HepG2 (cell line): Measurements from ENCODE around the gene MAMDC2. TPM values are rescaled to one million over a fixed set of nuclear protein-coding genes. Genes with fewer than 3 reads are reported as not detected.

Experiments
- ATAC-seq: fragments of 200-7000 bp; cut with Tn5 transposase; 3 replicates; pipeline ENCODE4 v1.9.1; 2020; ENCODE audit warnings: mild to moderate bottlenecking, moderate library complexity
- BruUV-seq: library from RNA; stranded (reverse); fragments of 400-500 nt; replicated peaks from 2 replicates; lab custom pipeline; 2021; lab: Mats Ljungman, UMichigan
- CTCF ChIA-PET: fragments of 300-600 bp; formaldehyde crosslinking; extraction: SDS; loops from one replicate; lab custom pipeline; 2021; ENCODE audit warnings: low total read pairs, inconsistent platforms, low intra/inter-chr PET ratio; lab: Yijun Ruan, JAX
- POLR2A ChIA-PET: fragments of 350-600 bp; sonication (Branson Sonifier 250); formaldehyde crosslinking; loops from one replicate; lab custom pipeline; 2020; ENCODE audit warnings: antibody characterized with exemption, inconsistent platforms; lab: Yijun Ruan, JAX
- DNase-seq: peaks from one replicate; pipeline ENCODE4 v3.0.0-alpha.2; 2015; ENCODE audit warnings: low spot score
- FAIRE-seq: peaks from 3 replicates; lab custom pipeline; 2011; peaks lifted over from hg19 to GRCh38; lab: Jason Lieb, UNC
- H2AFZ ChIP-seq: one replicate; pipeline ENCODE4 v1.6.1; 2011; ENCODE audit warnings: low read length, inconsistent platforms
- H3K27ac ChIP-seq: fragments of 300-600 bp; 3 replicates; pipeline ENCODE4 v1.8.0; 2011; ENCODE audit warnings: mixed run types, mild to moderate bottlenecking, mixed read lengths, low read length, inconsistent platforms; ENCODE audit not compliant: insufficient read depth; ENCODE audit errors: extremely low read length
- H3K27me3 ChIP-seq, 2 experiments: fragments of 200-600 bp in 1 of 2; 2 replicates in 1 of 2; 3 replicates in 1 of 2; pipeline versions ENCODE4 v1.6.0 to v1.8.0; 2011; ENCODE audit warnings: low read length in 2 of 2, mild to moderate bottlenecking in 2 of 2, moderate library complexity in 2 of 2, inconsistent platforms in 1 of 2; ENCODE audit not compliant: insufficient read depth in 2 of 2, control insufficient read depth in 1 of 2
- H3K36me3 ChIP-seq, 2 experiments: fragments of 200-600 bp in 1 of 2; replicated peaks in 1 of 2; 2 replicates in 1 of 2; 3 replicates in 1 of 2; pipeline versions ENCODE4 v1.5.1 to v1.8.0; 2011; ENCODE audit warnings: low read length in 2 of 2, inconsistent platforms in 1 of 2; ENCODE audit not compliant: insufficient read depth in 2 of 2, control insufficient read depth in 1 of 2
- H3K4me1 ChIP-seq: 2 replicates; pipeline ENCODE4 v1.5.1; 2012; ENCODE audit warnings: low read length, inconsistent platforms; ENCODE audit not compliant: insufficient read depth
- H3K4me2 ChIP-seq: 2 replicates; pipeline ENCODE4 v1.6.0; 2011; ENCODE audit warnings: low read depth, low read length, inconsistent platforms
- H3K4me3 ChIP-seq, 3 experiments: fragments of 200-600 bp in 1 of 3; sonication (generic), shearing (Covaris generic) in 1 of 3; replicated peaks in 1 of 3; 2 replicates each; pipeline ENCODE4 v1.5.1; 2011 to 2016; ENCODE audit warnings: low read length in 3 of 3, inconsistent platforms in 2 of 3, low read depth in 2 of 3, mild to moderate bottlenecking in 2 of 3, control low read depth in 1 of 3, mixed read lengths in 1 of 3; ENCODE audit not compliant: insufficient read depth in 1 of 3
- H3K79me2 ChIP-seq: one replicate; pipeline ENCODE4 v1.6.1; 2011; ENCODE audit warnings: low read length, inconsistent platforms; ENCODE audit not compliant: insufficient read depth
- H3K9ac ChIP-seq: 2 replicates; pipeline ENCODE4 v1.6.0; 2011; ENCODE audit warnings: mild to moderate bottlenecking, low read depth, low read length, inconsistent platforms; ENCODE audit not compliant: insufficient read depth
- H3K9me3 ChIP-seq: 2 replicates; pipeline ENCODE4 v1.5.1; 2012; ENCODE audit warnings: mild to moderate bottlenecking, low read length
- H4K20me1 ChIP-seq: 2 replicates; pipeline ENCODE4 v1.6.0; 2011; ENCODE audit warnings: inconsistent platforms, mild to moderate bottlenecking, low read length, moderate library complexity; ENCODE audit not compliant: insufficient read depth
- ARID5B ChIP-seq: IDR thresholded peaks from 2 replicates; pipeline ENCODE4 v1.4.0; 2020; ENCODE audit warnings: mild to moderate bottlenecking, missing genetic modification reagents
- ATF4 ChIP-seq, 2 experiments: fragments of 450-650 bp in 1 of 2; sonication (generic) in 1 of 2; formaldehyde crosslinking; IDR thresholded peaks; 2 replicates each; pipeline versions ENCODE4 v1.5.0 to v1.8.0; 2020 to 2022; ENCODE audit warnings: mild to moderate bottlenecking in 1 of 2, missing genetic modification reagents in 1 of 2
- FOSL2 ChIP-seq: sonication (generic); formaldehyde crosslinking; IDR thresholded peaks from 2 replicates; pipeline ENCODE4 v1.4.0; 2020; ENCODE audit warnings: missing genetic modification reagents
- FOXP4 ChIP-seq: sonication (generic); formaldehyde crosslinking; IDR thresholded peaks from 2 replicates; pipeline ENCODE4 v1.4.0; 2020; ENCODE audit warnings: missing genetic modification reagents
- ZBTB42 ChIP-seq: sonication (generic); formaldehyde crosslinking; IDR thresholded peaks from 2 replicates; pipeline ENCODE4 v1.5.0; 2020; ENCODE audit warnings: mild to moderate bottlenecking, missing genetic modification reagents
- ZNF570 ChIP-seq: sonication (generic); formaldehyde crosslinking; IDR thresholded peaks from 2 replicates; pipeline ENCODE4 v1.4.0; 2020; ENCODE audit warnings: mild to moderate bottlenecking, missing genetic modification reagents, borderline replicate concordance
- ZSCAN5A ChIP-seq: sonication (generic); formaldehyde crosslinking; IDR thresholded peaks from 2 replicates; pipeline ENCODE4 v1.8.0; 2022; ENCODE audit warnings: mild to moderate bottlenecking, missing genetic modification reagents, borderline replicate concordance
- WGBS: methylation state at CpG from one replicate; pipeline ENCODE4 v1.1.6; 2017; ENCODE audit warnings: low lambda C conversion rate; 5-methylcytosine and 5-hydroxymethylcytosine counted together
- in situ Hi-C: cut with HindIII; loops from 2 replicates; pipeline ENCODE4 v1.10.0; 2017; ENCODE audit warnings: low pct_unique_long_range_greater_than_20kb; ENCODE audit not compliant: extremely low pct_ligation_motif_present
- intact Hi-C: fragments of 100-400 bp; cut with micrococcal nuclease; formaldehyde crosslinking; loops from one replicate; pipeline ENCODE4 v1.10.0; 2022; ENCODE audit not compliant: unreplicated experiment
- polyA plus RNA-seq, 8 experiments: library from polyadenylated mRNA; depleted of rRNA in 3 of 8; stranded (reverse) in 7 of 8; unstranded in 1 of 8; fragments of >200 nt; fragmentation: Illumina TruSeq in 4 of 8; extraction: Trizol in 4 of 8; gene quantifications; 2 replicates each; pipeline versions ENCODE4 v1.2.1 to v1.2.3, GENCODE V29; 2011 to 2016; ENCODE audit warnings: low read depth in 4 of 8, missing spikeins in 1 of 8, mixed read lengths in 1 of 8; ENCODE audit not compliant: insufficient read depth in 1 of 8
- total RNA-seq, 5 experiments: library from RNA; depleted of rRNA; stranded (reverse); fragments of >200 nt; fragmentation: Illumina TruSeq; extraction: Trizol; gene quantifications; 2 replicates each; pipeline ENCODE4 v1.2.3, GENCODE V29; 2016; ENCODE audit warnings: low read depth in 1 of 5

Gene MAMDC2
- total and polyA plus RNA-seq, 2 of the 13 experiments (the other 11 are each of a cell fraction or from before 2014, with no cell fraction given) = not detected

DNA sequence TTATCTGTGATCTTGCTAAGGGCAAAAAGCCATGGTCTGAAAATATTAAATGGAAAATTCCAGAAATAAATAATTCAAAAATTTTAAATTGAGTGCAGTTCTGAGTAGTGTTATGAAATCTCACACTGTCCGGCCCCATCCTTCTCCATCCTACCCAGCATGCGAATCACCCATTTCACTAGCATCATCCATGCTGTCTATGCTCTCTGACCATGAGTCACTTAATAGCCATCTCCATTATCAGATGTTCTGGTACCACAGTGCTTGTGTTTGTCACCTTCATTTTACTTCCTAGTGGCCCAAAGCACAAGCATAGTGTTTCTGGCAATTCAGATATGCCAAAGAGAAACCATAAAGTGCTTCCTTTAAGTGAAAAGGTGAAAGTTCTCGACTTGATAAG, 151.8 kb downstream of the MAMDC2 start (continued):
- TF ChIP-seq ARID5B (CRISPR knock-in tag) = no peak
- TF ChIP-seq FOXP4 (CRISPR knock-in tag) = no peak
- no peak for TF ChIP-seq ZNF570 (CRISPR knock-in tag)
- TF ChIP-seq, all 625 proteins: peak for 0

DNA sequence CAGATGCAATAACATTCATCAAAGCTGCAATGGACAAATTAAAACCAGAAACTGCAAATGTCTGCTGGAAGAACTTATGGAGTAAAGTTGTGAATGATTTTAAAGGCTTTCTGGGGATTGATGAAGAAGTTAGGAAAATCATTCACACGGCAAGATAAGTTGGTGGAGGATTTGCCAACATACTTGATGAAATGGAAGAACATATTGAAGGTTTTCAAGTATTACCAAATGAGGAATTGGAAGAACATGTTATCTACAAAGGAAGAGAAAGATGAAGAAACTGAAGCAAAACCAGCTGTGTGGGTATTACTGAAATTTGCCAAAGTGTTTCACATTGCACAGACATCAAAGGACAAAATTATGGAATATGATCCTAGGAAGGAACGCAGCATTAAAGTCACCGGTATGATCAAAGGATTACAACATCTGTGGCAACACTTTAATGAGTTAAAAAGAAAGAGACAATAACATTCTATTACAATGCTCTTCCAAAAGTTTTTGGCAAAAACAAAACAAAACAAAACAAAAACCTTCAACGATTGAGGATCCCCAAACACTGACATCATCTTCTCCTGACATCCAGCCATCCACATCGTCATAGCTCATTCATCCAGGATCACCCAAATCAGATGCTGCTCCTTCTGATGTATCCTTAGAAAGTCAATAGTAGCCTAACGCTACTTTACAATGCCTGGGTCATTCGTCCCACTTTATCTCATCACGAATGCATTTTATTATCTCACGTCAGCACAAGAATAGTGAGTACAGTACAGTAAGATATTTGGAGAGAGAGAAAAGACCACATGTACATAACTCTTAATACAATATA, 153.8 kb downstream of the MAMDC2 start:
- no peaks in the 10 kb centered on the region for H3K9me3 ChIP-seq
- H4K20me1 ChIP-seq = no peaks in the 10 kb centered on the region
- no peak overlapping the region for H3K9ac ChIP-seq
- no TSS peak for BruUV-seq
- FAIRE-seq = no peak
- in situ Hi-C loops = no loop called here
- H3K4me2 ChIP-seq = no peak overlapping the region
- CTCF ChIA-PET = no interaction called here
- H2AFZ ChIP-seq = no peak overlapping the region
- H3K27ac ChIP-seq = no peak overlapping the region
- POLR2A ChIA-PET = no interaction called here
- 87% methylated on average over 9 of the region's 9 CpGs for WGBS
- H3K79me2 ChIP-seq = no peaks in the 10 kb centered on the region
- H3K4me3 ChIP-seq = no peak overlapping the region
- no peak for DNase-seq
- no peaks in the 10 kb centered on the region for H3K36me3 ChIP-seq
- intact Hi-C loops = no loop called here
- H3K4me1 ChIP-seq = no peaks in the 10 kb centered on the region
- no peak for ATAC-seq
- no peaks in the 10 kb centered on the region for H3K27me3 ChIP-seq
- TF ChIP-seq FOSL2 (CRISPR knock-in tag) = no peak
- TF ChIP-seq ATF4 (CRISPR knock-in tag; IDR thresholded peaks at IDR 0.05) = no peak
- TF ChIP-seq ZBTB42 (CRISPR knock-in tag) = no peak
- no peak for TF ChIP-seq ZSCAN5A
